GM21825 (cell line): ENCODE results near the gene VPS50.

Source experiments
- ATAC-seq: cut with Tn5 transposase; IDR thresholded peaks from one replicate; pipeline ENCODE4 v1.9.1; 2021; ENCODE audit warnings: mild to moderate bottlenecking, moderate library complexity; ENCODE audit not compliant: unreplicated experiment

VPS50 gene

GRCh38 chr7:93238131-93238530 lies 6.0 kb downstream of the VPS50 start:
- ATAC-seq = no peak

GRCh38 chr7:93238748-93239147 lies 6.6 kb downstream of the VPS50 start:
- no peak for ATAC-seq

GRCh38 chr7:93239824-93240223 lies 7.7 kb downstream of the VPS50 start:
- ATAC-seq = no peak

DNA sequence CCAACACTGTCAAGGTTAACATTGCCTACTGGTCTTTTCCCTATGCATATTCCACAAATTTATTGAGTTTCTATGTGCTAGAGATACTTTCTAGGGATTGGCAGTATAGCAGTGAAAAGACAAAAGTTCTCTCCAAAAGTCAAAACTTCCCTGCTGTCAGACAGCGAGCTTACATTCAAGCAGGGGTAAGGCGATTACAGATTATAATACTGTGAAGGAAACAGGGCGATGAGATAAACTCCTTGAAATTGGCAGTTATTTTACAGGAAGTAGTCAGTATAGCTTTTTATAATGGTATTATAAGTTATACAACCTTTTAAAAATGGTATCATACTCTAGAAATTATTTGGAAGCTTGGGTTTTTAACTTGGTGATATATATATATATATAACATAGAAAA lies 9.9 kb downstream of the VPS50 start:
- no peak for ATAC-seq

GRCh38 chr7:93245525-93246432 lies 13.6 kb downstream of the VPS50 start:
- no peak for ATAC-seq

DNA sequence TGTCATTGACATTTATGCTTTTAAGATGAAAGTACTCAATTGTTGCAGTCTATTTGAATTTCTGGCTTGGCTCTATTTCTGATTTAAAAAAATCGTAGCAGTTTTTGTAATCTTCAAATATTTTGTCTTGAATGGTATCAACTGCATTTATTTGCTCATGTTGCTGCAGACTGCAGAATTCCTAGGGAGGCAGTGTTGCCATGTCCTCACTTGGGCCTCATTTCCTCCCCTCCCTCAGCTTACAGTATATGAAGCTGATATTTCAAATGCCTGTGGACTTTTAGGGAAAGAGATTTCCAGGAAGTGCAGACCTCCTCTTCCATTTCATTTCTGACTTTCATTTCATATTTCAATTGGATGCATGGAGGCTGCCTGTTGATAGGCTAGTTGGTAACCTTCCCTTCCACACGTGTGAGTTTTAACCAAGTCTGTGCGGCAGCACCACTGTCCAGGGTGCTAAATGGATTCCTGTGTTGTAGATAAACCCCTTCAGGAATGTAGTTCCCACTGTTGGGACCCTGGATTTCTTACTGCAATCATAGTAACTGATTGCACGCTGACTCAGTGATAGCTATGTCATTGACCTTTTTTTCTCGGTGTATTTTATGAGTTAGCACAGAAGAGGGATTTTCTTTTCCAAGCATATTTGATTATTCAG lies 17.5 kb downstream of the VPS50 start:
- ATAC-seq = no peak

DNA sequence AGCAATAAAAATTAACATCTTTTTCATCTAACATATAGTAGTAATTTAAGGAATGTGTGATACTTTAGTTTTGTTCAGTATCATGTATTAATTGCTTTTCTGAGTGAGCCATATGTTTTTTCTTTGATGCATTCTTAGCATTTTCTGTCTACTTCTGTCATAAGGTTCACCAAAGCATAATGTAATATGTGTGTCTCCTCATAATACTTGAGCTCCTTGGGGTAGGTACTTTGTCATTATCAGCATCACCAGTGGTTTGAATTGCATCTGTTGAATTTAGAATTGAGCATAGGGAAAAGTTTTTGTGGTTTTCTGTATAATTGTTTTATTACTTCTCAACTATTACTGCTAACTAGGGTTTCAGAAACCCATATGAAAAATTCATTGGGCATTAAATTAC lies 26.5 kb downstream of the VPS50 start:
- no peak for ATAC-seq

DNA sequence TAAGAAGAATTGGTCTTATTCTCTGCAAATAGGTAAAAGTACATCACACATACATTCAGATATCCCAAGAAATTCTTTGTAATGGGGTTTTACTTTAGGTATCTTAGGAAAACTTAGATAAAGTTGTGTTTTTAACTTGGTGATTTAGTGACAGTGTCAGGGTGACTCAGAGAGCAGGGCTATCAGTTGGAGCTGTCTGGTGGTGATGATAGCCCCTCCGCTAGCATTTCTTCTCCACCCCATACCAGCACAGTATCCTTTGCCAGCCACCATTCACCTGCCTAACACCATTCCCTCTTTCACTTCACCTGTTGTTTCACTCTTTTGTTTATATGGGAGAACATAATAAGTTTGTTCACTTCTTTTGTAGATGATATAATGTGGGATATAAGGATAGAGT lies 30.4 kb downstream of the VPS50 start:
- no peak for ATAC-seq

DNA sequence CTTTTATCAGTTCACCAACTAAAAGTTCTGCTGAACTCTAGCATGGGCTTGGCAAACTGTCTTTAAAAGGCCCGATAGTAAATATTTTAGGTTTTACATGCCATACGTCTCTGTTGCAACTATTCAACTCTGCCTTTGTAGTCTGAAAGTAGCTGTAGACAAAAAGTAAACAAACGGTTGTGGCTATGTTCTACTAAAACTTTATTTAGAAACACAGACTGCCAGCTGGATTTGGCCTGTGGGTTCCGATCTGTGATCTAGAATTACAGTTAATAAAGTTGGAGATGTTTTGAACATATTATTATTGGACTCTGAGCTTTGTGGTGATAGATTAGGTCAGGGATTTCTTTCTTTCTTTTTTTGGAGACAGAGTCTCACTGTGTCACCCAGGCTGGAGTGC lies 33.1 kb downstream of the VPS50 start:
- ATAC-seq = no peak

DNA sequence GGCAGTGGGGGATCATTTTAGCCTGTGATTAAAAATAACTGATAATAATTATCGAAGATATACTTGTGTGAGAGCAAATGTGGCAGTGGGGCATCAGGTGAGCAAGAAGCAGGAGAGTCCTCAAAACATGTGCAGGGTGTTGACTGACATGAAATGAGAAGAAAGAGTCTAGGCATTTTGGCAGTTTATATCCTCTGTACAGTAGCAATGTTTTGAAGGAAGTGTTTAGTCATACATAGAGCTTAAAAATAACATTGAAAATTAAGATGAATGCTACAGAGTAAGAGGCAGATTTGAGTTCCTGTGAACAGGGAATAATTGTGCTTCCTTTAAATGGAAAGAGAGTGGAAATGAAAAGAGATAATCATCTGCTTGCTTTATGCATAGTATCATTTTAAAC lies 47.4 kb downstream of the VPS50 start:
- ATAC-seq = no peak

DNA sequence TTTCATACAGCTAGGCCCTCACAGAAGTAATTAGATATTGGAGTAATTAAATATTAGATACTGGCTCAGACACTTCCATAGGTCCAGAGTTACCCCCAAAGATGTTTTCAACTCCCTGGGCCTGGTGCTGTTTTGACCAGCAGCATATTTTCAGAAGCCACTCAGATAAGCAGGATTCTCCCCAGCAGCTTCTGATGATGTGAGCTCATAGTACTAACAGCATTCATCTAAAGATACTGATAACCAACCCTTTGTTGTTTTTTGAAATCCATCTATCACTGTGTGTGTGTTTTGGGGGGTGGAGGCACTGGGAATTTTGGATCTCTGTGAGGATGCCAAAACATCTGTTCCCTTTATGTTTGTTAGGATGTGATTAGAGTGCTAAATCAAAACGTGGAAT lies 52.7 kb downstream of the VPS50 start:
- no peak for ATAC-seq

DNA sequence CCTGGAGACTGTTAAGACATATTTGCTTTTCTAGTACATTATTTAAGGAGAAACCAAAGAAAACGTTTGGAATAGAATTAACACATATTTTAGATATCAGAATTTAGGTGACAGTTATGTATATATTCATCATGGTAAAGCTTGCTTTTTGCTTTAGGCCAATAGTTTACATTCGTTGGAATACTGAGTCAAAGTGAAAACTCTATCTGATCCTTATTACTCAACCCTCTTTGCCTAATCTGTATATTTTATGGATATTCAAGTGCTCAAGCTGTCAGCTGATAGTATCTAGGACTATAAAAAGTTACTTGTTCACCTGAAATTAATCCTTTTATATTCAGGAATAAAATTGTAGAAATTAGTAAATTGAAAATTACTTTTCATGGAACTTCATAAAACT lies 61.1 kb downstream of the VPS50 start:
- ATAC-seq = no peak

DNA sequence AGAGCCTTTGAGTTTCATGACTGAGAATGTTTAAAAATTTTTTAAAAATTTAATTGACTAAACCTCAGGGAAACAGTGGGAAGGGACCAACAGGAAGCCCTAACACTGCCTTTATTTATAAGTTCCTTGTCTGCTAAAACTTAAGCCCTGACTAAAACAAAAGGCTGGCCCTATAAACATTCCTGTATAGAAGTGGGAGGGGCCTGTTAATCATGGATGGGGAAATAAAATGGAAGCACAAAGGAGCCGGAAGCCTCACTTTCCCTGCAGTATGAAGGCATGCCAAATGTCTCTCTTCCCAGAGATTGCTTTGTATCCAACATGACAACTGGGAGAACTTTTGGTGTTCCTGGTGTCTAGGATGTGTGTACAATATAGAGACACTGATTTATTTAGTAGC lies 66.0 kb downstream of the VPS50 start:
- ATAC-seq = no peak

DNA sequence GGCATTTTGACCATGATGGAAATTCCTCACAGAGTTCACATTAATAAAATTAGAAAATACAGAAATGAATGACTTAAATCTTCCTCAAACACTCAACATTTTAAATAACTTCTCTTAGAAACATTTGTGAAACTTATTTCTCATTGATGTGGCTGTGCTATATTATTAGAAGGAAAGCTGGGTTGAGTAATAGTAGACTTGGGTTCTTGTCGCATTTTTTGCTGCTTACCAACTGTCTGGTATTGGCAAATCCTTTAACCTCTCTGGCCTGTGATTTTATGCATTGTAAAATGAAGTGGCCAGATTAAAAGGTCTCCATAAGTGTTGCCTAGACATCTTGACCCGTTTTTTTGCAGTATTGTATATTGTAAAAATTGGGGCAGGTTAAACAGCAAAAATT lies 66.5 kb downstream of the VPS50 start:
- ATAC-seq = no peak

- no peak for ATAC-seq
Observed at GRCh38 chr7:93301736-93302135, 69.6 kb downstream of the VPS50 start.

- ATAC-seq = no peak
Observed at GRCh38 chr7:93307131-93307660, 75.0 kb downstream of the VPS50 start.

DNA sequence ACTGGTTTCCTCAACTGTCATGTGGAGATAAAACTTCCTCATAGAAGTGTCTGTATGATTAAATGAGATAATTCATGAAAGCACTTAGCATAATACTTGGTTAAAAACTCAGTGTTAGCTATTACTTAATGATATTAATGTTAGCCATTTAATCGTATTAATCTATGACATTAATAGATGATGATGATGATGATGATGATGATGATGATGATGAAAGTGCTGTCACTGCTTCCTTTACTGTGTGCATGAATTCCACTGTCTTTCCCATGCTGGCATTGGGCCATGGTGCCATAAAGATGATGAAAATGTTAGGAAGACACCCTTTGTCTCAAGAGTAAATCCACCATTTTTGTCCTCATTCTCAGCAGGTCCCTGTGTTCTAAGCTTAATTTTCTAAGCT lies 75.8 kb downstream of the VPS50 start:
- ATAC-seq = no peak

DNA sequence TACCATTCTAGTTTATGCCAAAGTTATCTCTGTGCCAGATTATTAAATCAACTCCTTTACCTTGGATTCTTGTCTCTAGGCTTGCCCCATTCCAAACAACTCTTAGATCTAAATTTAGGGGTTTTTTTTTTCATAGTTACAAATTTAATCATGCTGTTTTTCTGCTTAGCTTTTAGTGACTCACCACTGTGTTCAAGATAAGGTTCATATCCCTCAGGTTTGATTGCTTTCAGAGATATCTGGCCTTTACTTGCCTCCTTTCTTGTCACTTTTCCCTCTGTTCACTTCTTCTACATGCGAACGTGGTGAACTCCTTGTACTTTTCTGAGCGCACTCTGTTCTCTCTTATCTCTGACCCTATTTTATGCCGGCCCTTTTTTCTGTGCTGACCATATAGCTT lies 78.2 kb downstream of the VPS50 start:
- no peak for ATAC-seq

GRCh38 chr7:93314449-93314848 lies 82.3 kb downstream of the VPS50 start:
- no peak for ATAC-seq

GRCh38 chr7:93315896-93316295 lies 83.7 kb downstream of the VPS50 start:
- no peak for ATAC-seq

DNA sequence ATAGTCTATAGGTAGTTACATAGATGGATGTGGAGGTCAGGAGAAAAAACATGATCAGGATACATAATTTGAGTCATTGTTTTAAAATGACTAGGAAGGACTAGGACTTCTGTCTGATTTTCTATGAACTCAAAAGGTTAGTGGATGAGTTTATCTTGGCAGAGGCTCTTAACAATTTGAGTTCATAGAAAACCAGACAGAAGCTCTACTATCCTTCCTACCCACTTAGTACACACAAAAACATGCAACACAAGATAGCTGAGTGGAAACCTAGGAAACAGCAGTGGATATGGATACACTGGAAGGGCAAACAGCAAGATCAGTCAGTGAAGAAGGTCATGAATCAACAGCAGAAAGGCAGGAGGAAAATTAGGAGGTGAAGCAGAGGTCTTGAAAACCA lies 84.6 kb downstream of the VPS50 start:
- no peak for ATAC-seq

- ATAC-seq = no peak
Observed at GRCh38 chr7:93320887-93321286, 88.7 kb downstream of the VPS50 start.
